GM18519 (cell line): ENCODE results near the gene IGFL4.

Experiments
- ATAC-seq: cut with Tn5 transposase; IDR thresholded peaks from one replicate; pipeline ENCODE4 v1.9.1; 2021; ENCODE audit warnings: mild to moderate bottlenecking, moderate library complexity; ENCODE audit not compliant: unreplicated experiment, low FRiP score

Gene IGFL4

GRCh38 chr19:46022431-46023310 lies 18.1 kb downstream of the IGFL4 start, which contains the start of gene PGLYRP1:
PGLYRP1 (minus strand) TSS chr19:46023053; CDS start chr19:46023021, 32 bp downstream.
- no peak for ATAC-seq

- no peak for ATAC-seq
Observed at GRCh38 chr19:46022061-46022430, 18.8 kb downstream of the IGFL4 start.

- ATAC-seq = no peak
Observed at GRCh38 chr19:46021531-46022041, 19.2 kb downstream of the IGFL4 start.

GRCh38 chr19:46020819-46021125 lies 20.0 kb downstream of the IGFL4 start:
- no peak for ATAC-seq

GRCh38 chr19:46019270-46019669 lies 21.5 kb downstream of the IGFL4 start:
- ATAC-seq = no peak

- no peak for ATAC-seq
Observed at GRCh38 chr19:46018729-46019251, 22.0 kb downstream of the IGFL4 start.

- ATAC-seq = no peak
Observed at GRCh38 chr19:46017874-46018675, 22.7 kb downstream of the IGFL4 start.

GRCh38 chr19:46017095-46017429 lies 23.7 kb downstream of the IGFL4 start:
- ATAC-seq = no peak

GRCh38 chr19:46016426-46017094 lies 24.2 kb downstream of the IGFL4 start:
- ATAC-seq = no peak

- no peak for ATAC-seq
Observed at GRCh38 chr19:46015687-46016425, 24.9 kb downstream of the IGFL4 start.

- ATAC-seq = no peak
Observed at GRCh38 chr19:46014941-46015686, 25.7 kb downstream of the IGFL4 start.

- no peak for ATAC-seq
Observed at GRCh38 chr19:46014534-46014933, 26.3 kb downstream of the IGFL4 start.

- no peak for ATAC-seq
Observed at GRCh38 chr19:46009530-46010510, 31.0 kb downstream of the IGFL4 start.

GRCh38 chr19:46006411-46006810 lies 34.4 kb downstream of the IGFL4 start:
- ATAC-seq = no peak

GRCh38 chr19:46002678-46003275 lies 38.0 kb downstream of the IGFL4 start:
- no peak for ATAC-seq

- ATAC-seq = no peak
Observed at GRCh38 chr19:46000491-46001246, 40.1 kb downstream of the IGFL4 start.

- no peak for ATAC-seq
Observed at GRCh38 chr19:45999653-46000121, 41.1 kb downstream of the IGFL4 start.
